T-helper 1 cell (primary cell): ENCODE results near the gene COG5.

Source experiments
- DNase-seq, 5 donors: peaks; one replicate each; pipeline ENCODE4 v3.0.0-alpha.2; 2012 to 2020

Gene COG5

GRCh38 chr7:107213193-107213788 lies 350.4 kb downstream of the COG5 start:
- DNase-seq = no peak

- no peak for DNase-seq
These were observed 351.0 kb downstream of the COG5 start for GRCh38 chr7:107212725-107213124.

- DNase-seq = no peak
These were observed 353.3 kb downstream of the COG5 start for GRCh38 chr7:107210400-107210799.

- DNase-seq = no peak
These were observed 354.2 kb downstream of the COG5 start for GRCh38 chr7:107209565-107209964.

GRCh38 chr7:107208563-107208962 lies 355.2 kb downstream of the COG5 start:
- no peak for DNase-seq

GRCh38 chr7:107208024-107208521 lies 355.6 kb downstream of the COG5 start:
- no peak for DNase-seq

- DNase-seq = no peak
These were observed 356.3 kb downstream of the COG5 start for GRCh38 chr7:107207459-107207858.

GRCh38 chr7:107206706-107207105 lies 357.0 kb downstream of the COG5 start:
- DNase-seq = no peak

- DNase-seq = no peak
These were observed 357.6 kb downstream of the COG5 start for GRCh38 chr7:107206136-107206535.

- no peak for DNase-seq
These were observed 360.1 kb downstream of the COG5 start for GRCh38 chr7:107203607-107204006.

- DNase-seq = peak in 2 of 5 donors; percentile 10 to 23
These were observed 361.8 kb downstream of the COG5 start for GRCh38 chr7:107201795-107202450.

- no peak for DNase-seq
These were observed 366.7 kb downstream of the COG5 start for GRCh38 chr7:107196834-107197610.

GRCh38 chr7:107194052-107194451 lies 369.7 kb downstream of the COG5 start:
- no peak for DNase-seq

GRCh38 chr7:107190090-107190489 lies 373.6 kb downstream of the COG5 start:
- no peak for DNase-seq

GRCh38 chr7:107187774-107188173 lies 375.9 kb downstream of the COG5 start:
- DNase-seq = no peak

GRCh38 chr7:107186240-107186639 lies 377.5 kb downstream of the COG5 start:
- no peak for DNase-seq

GRCh38 chr7:107185716-107186115 lies 378.0 kb downstream of the COG5 start:
- DNase-seq = no peak

- no peak for DNase-seq
These were observed 382.5 kb downstream of the COG5 start for GRCh38 chr7:107181172-107181571.

GRCh38 chr7:107180378-107180777 lies 383.3 kb downstream of the COG5 start:
- peak in 2 of 5 donors; percentile 17 to 29 for DNase-seq

GRCh38 chr7:107179326-107180164 lies 384.2 kb downstream of the COG5 start:
- no peak for DNase-seq

GRCh38 chr7:107173691-107174406 lies 389.9 kb downstream of the COG5 start:
- DNase-seq = peak in 1 of 5 donors; percentile 36

- DNase-seq = no peak
These were observed 390.5 kb downstream of the COG5 start for GRCh38 chr7:107173191-107173590.
